ENCODE data around the gene MAPKAP1.

- no peak for TF ChIP-seq CTCF (IDR thresholded peaks at IDR 0.05; ENCODE audit: low read length)
- no peak for TF ChIP-seq EZH2 (IDR thresholded peaks at IDR 0.05; ENCODE audit: borderline replicate concordance, low read length)
Measured at GRCh38 chr9:125544988-125545651, 161.9 kb downstream of the MAPKAP1 start.
